Measurements from ENCODE around the gene FBXO41. TPM values are rescaled to one million over a fixed set of nuclear protein-coding genes. Genes with fewer than 3 reads are reported as not detected.
"Not testable (repeated sequence)": the region's sequence is repeated elsewhere in the genome, so short reads cannot be mapped to it uniquely, and the experiment has no call there.

FBXO41 gene
- total RNA-seq, 3 donors from 2014 or later (not counting 1 experiment from before 2014, with no cell fraction given), result 11.5 to 16.4 (median 13.8) TPM

- Histone ChIP-seq H3K4me1 (ENCODE audit: control insufficient read depth, insufficient read depth, low read length) (peaks cover 7% of the 10 kb centered on the region), H3K36me3 (ENCODE audit: control insufficient read depth, insufficient read depth, low read length) (peaks cover under 1% of the 10 kb centered on the region), H3K27me3 (ENCODE audit: control insufficient read depth, insufficient read depth, low read length) (no peaks in the 10 kb centered on the region), H3K4me3 (ENCODE audit: low read length) (no peak overlapping the region), H3K9me3 (ENCODE audit: control insufficient read depth, insufficient read depth, low read length) (no peaks in the 10 kb centered on the region), H3K27ac (ENCODE audit: low read length) (no peak overlapping the region)
- TF ChIP-seq CTCF (IDR thresholded peaks at IDR 0.05), result no peak
- Mint-ChIP-seq H3K27ac (no peak overlapping the region), H3K27me3 (ENCODE audit: low read depth in 2 of 2) (no peaks in the 10 kb centered on the region), H3K9me3 (no peaks in the 10 kb centered on the region), H3K4me3 (no peak overlapping the region), H3K36me3 (no peaks in the 10 kb centered on the region), H3K4me1 (peaks cover 7 to 10% of the 10 kb centered on the region in 2 donors)
- intact Hi-C loops (cut with micrococcal nuclease), result no loop called here
- DNase-seq, result no peak
- 92% methylated on average over 3 of the region's 4 CpGs for WGBS (ENCODE audit: insufficient coverage)
- ATAC-seq, result no peak
Measured at GRCh38 chr2:73264783-73265182, 19.5 kb downstream of the FBXO41 start.

- H3K9me3 Mint-ChIP-seq, result no peaks in the 10 kb centered on the region
- peaks cover 7 to 10% of the 10 kb centered on the region in 2 donors for H3K4me1 Mint-ChIP-seq
- no peaks in the 10 kb centered on the region for H3K27me3 ChIP-seq (ENCODE audit: control insufficient read depth, insufficient read depth, low read length)
- H3K27ac Mint-ChIP-seq, result no peak overlapping the region
- no peak overlapping the region for H3K4me3 Mint-ChIP-seq
- no peak for DNase-seq
- WGBS (ENCODE audit: insufficient coverage), result 98% methylated on average over 15 of the region's 15 CpGs
- H3K4me3 ChIP-seq (ENCODE audit: low read length), result no peak overlapping the region
- H3K36me3 Mint-ChIP-seq, result no peaks in the 10 kb centered on the region
- ATAC-seq, result no peak
- peaks cover 3% of the 10 kb centered on the region for H3K36me3 ChIP-seq (ENCODE audit: control insufficient read depth, insufficient read depth, low read length)
- peaks cover 4% of the 10 kb centered on the region for H3K4me1 ChIP-seq (ENCODE audit: control insufficient read depth, insufficient read depth, low read length)
- intact Hi-C loops (cut with micrococcal nuclease), result no loop called here
- no peak for TF ChIP-seq CTCF (IDR thresholded peaks at IDR 0.05)
- H3K27me3 Mint-ChIP-seq (ENCODE audit: low read depth in 2 of 2), result no peaks in the 10 kb centered on the region
- no peaks in the 10 kb centered on the region for H3K9me3 ChIP-seq (ENCODE audit: control insufficient read depth, insufficient read depth, low read length)
- no peak overlapping the region for H3K27ac ChIP-seq (ENCODE audit: low read length)
Measured at GRCh38 chr2:73264332-73264606, 20.0 kb downstream of the FBXO41 start.

- 96% methylated on average over 16 of the region's 16 CpGs for WGBS (ENCODE audit: insufficient coverage)
- H3K36me3 ChIP-seq (ENCODE audit: control insufficient read depth, insufficient read depth, low read length), result peaks cover 3% of the 10 kb centered on the region
- no peak for ATAC-seq
- intact Hi-C loops (cut with micrococcal nuclease), result no loop called here
- H3K27me3 ChIP-seq (ENCODE audit: control insufficient read depth, insufficient read depth, low read length), result no peaks in the 10 kb centered on the region
- H3K4me1 ChIP-seq (ENCODE audit: control insufficient read depth, insufficient read depth, low read length), result peaks cover 4% of the 10 kb centered on the region
- H3K27ac Mint-ChIP-seq, result no peak overlapping the region
- H3K4me1 Mint-ChIP-seq, result peaks cover 7 to 10% of the 10 kb centered on the region in 2 donors
- H3K27ac ChIP-seq (ENCODE audit: low read length), result no peak overlapping the region
- H3K4me3 Mint-ChIP-seq, result no peak overlapping the region
- DNase-seq, result no peak
- no peak for TF ChIP-seq CTCF (IDR thresholded peaks at IDR 0.05)
- no peaks in the 10 kb centered on the region for H3K27me3 Mint-ChIP-seq (ENCODE audit: low read depth in 2 of 2)
- no peaks in the 10 kb centered on the region for H3K36me3 Mint-ChIP-seq
- H3K4me3 ChIP-seq (ENCODE audit: low read length), result no peak overlapping the region
- no peaks in the 10 kb centered on the region for H3K9me3 Mint-ChIP-seq
- H3K9me3 ChIP-seq (ENCODE audit: control insufficient read depth, insufficient read depth, low read length), result no peaks in the 10 kb centered on the region
Measured at GRCh38 chr2:73263540-73264331, 20.5 kb downstream of the FBXO41 start.

GRCh38 chr2:73262691-73263429 lies 21.4 kb downstream of the FBXO41 start:
- WGBS (ENCODE audit: insufficient coverage), result 92% methylated on average over 18 of the region's 18 CpGs
- H3K4me1 Mint-ChIP-seq; H3K9me3 ChIP-seq (ENCODE audit: control insufficient read depth, insufficient read depth, low read length); H3K36me3 ChIP-seq (ENCODE audit: control insufficient read depth, insufficient read depth, low read length); H3K4me1 ChIP-seq (ENCODE audit: control insufficient read depth, insufficient read depth, low read length); H3K4me3 Mint-ChIP-seq; ATAC-seq; H3K27me3 ChIP-seq (ENCODE audit: control insufficient read depth, insufficient read depth, low read length); intact Hi-C loops (cut with micrococcal nuclease); H3K27ac ChIP-seq (ENCODE audit: low read length); H3K9me3 Mint-ChIP-seq; H3K4me3 ChIP-seq (ENCODE audit: low read length); DNase-seq; H3K27me3 Mint-ChIP-seq (ENCODE audit: low read depth in 2 of 2); H3K36me3 Mint-ChIP-seq; H3K27ac Mint-ChIP-seq: not testable (repeated sequence)
